Stimulated activated CD4-positive, alpha-beta T cell treated with anti-CD3 and anti-CD28 coated beads, Interleukin-4, amount 100 ng/mL, for 4 hours (primary cell): Measurements from ENCODE around the gene NPM3.

Source experiments
- DNase-seq, 2 experiments: peaks; one replicate each; pipeline ENCODE4 v3.0.0-alpha.2; 2020

NPM3 gene

GRCh38 chr10:101782811-101783735 lies at the start of gene NPM3:
Gene NPM3 (minus strand): TSS chr10:101783446. CDS start chr10:101783390, 56 bp downstream.
- DNase-seq = peak; percentile 83 to 88

GRCh38 chr10:101832325-101832771 lies 49.1 kb upstream of the NPM3 start:
- DNase-seq = no peak

GRCh38 chr10:101831169-101831811 lies 48.0 kb upstream of the NPM3 start:
- no peak for DNase-seq

- peak; percentile 88 to 96 for DNase-seq
These were observed 47.3 kb upstream of the NPM3 start for GRCh38 chr10:101830322-101831168.

- peak; percentile 54 to 70 for DNase-seq
These were observed 46.5 kb upstream of the NPM3 start for GRCh38 chr10:101829561-101830315.

- no peak for DNase-seq
These were observed 45.7 kb upstream of the NPM3 start for GRCh38 chr10:101828766-101829551.

- no peak for DNase-seq
These were observed 44.8 kb upstream of the NPM3 start for GRCh38 chr10:101827919-101828600.

GRCh38 chr10:101826852-101827434 lies 43.7 kb upstream of the NPM3 start:
- no peak for DNase-seq

GRCh38 chr10:101824736-101825135 lies 41.5 kb upstream of the NPM3 start:
- no peak for DNase-seq

- DNase-seq = peak in 1 of 2 experiments; percentile 10
These were observed 35.8 kb upstream of the NPM3 start for GRCh38 chr10:101818872-101819633.

GRCh38 chr10:101818119-101818871 lies 35.0 kb upstream of the NPM3 start, which contains the start of gene OGA:
Gene OGA (minus strand): TSS chr10:101818444. CDS start chr10:101818022, 422 bp downstream.
- peak; percentile 93 to 99 for DNase-seq

- peak in 1 of 2 experiments; percentile 22 for DNase-seq
These were observed 34.3 kb upstream of the NPM3 start for GRCh38 chr10:101817337-101818118.

GRCh38 chr10:101816913-101817336 lies 33.7 kb upstream of the NPM3 start:
- no peak for DNase-seq

GRCh38 chr10:101816376-101816775 lies 33.1 kb upstream of the NPM3 start:
- no peak for DNase-seq

- DNase-seq = no peak
These were observed 31.3 kb upstream of the NPM3 start for GRCh38 chr10:101814466-101815071.

- no peak for DNase-seq
These were observed 29.4 kb upstream of the NPM3 start for GRCh38 chr10:101812606-101813005.

- DNase-seq = no peak
These were observed 23.9 kb upstream of the NPM3 start for GRCh38 chr10:101807158-101807557.
